Measurements from ENCODE around the gene CLCN4.

- TF ChIP-seq CTCF (IDR thresholded peaks at IDR 0.05) (no peak), POLR2A (IDR thresholded peaks at IDR 0.05) (no peak), POLR2AphosphoS5 (IDR thresholded peaks at IDR 0.05) (no peak), EP300 (IDR thresholded peaks at IDR 0.05) (no peak)
Measured at GRCh38 chrX:10177004-10177396, 20.2 kb downstream of the CLCN4 start.

All from stomach (tissue), 4 donors.